Measurements from ENCODE around the gene NFIB. TPM values are rescaled to one million over a fixed set of nuclear protein-coding genes. Genes with fewer than 3 reads are reported as not detected.
A peak's percentile ranks its signal among the peaks of the same experiment; 100 is the strongest.

Gene NFIB
- total RNA-seq (ENCODE audit: unreplicated experiment), result 1.5 TPM
- long read RNA-seq, result 0 reads

DNA sequence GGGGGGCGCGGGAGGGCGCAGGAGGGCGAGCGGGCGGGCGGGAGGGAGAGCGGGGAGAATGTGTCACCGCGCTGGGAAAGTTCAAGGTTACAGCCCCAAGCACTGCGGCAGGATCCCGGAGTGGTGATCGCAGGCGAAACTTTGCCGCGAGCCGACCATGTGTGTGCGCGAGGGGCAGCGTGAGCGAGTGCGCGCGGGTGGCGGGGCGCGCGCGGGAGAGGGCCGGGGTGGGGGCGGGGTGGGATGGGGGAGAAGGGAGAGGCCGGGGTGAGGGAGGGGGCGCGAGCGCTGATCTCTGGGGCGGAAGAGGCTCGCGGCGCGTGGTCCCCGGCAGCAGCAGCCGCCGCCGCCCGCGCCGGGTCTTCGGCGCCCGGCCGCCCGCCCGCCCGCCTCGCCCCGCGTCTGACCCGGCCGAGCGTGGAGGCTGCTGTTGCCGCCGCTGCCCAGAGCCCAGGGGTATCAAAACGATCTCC is at the start of gene NFIB:
Gene NFIB (minus strand): TSS at position 191 of the 473 bp plus-strand sequence. CDS start 630 bp downstream, outside the sequence.
- peaks cover 15% of the 10 kb centered on the region for H3K9me3 Mint-ChIP-seq (ENCODE audit: unreplicated experiment)
- TF ChIP-seq, protein P1, sequence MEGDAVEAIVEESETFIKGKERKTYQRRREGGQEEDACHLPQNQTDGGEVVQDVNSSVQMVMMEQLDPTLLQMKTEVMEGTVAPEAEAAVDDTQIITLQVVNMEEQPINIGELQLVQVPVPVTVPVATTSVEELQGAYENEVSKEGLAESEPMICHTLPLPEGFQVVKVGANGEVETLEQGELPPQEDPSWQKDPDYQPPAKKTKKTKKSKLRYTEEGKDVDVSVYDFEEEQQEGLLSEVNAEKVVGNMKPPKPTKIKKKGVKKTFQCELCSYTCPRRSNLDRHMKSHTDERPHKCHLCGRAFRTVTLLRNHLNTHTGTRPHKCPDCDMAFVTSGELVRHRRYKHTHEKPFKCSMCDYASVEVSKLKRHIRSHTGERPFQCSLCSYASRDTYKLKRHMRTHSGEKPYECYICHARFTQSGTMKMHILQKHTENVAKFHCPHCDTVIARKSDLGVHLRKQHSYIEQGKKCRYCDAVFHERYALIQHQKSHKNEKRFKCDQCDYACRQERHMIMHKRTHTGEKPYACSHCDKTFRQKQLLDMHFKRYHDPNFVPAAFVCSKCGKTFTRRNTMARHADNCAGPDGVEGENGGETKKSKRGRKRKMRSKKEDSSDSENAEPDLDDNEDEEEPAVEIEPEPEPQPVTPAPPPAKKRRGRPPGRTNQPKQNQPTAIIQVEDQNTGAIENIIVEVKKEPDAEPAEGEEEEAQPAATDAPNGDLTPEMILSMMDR (IDR thresholded peaks at IDR 0.05; ENCODE audit: partially characterized antibody, unreplicated experiment), result no peak
- H3K27me3 Mint-ChIP-seq (ENCODE audit: unreplicated experiment), result peaks cover 23% of the 10 kb centered on the region
- H3K36me3 Mint-ChIP-seq (ENCODE audit: unreplicated experiment), result no peaks in the 10 kb centered on the region
- DNase-seq, result peak; percentile 57
- H3K27ac Mint-ChIP-seq (ENCODE audit: unreplicated experiment), result peak within 1 kb of the TSS; percentile 13
- H3K4me1 Mint-ChIP-seq (ENCODE audit: low read depth, unreplicated experiment), result peaks cover 2% of the 10 kb centered on the region
- peak within 1 kb of the TSS; percentile 94 for H3K4me3 Mint-ChIP-seq (ENCODE audit: unreplicated experiment)

DNA sequence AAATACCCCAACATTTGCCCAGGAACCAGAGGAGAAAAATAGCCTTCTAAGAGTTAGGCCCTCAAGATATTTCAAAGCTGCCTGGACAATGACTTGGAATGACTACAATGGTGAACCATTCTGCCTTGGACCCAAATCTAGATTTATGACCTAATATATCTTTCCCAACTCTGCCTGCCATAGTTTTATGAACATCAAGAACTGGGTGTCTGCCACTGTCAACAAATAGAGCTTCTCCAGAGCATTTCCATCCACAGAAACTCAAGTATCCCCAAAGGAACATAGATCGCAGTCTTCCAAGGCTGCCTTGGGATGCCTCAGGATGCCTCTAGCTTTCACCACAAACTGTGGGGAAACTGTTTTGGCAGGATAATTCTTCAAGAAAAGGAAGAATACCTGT is 48.2 kb upstream of the NFIB start:
- Mint-ChIP-seq H3K4me3 (ENCODE audit: unreplicated experiment) (no peak overlapping the region), H3K9me3 (ENCODE audit: unreplicated experiment) (no peaks in the 10 kb centered on the region), H3K27ac (ENCODE audit: unreplicated experiment) (no peak overlapping the region), H3K4me1 (ENCODE audit: low read depth, unreplicated experiment) (no peaks in the 10 kb centered on the region), H3K36me3 (ENCODE audit: unreplicated experiment) (peaks cover 3% of the 10 kb centered on the region), H3K27me3 (ENCODE audit: unreplicated experiment) (peaks cover 2% of the 10 kb centered on the region)
- TF ChIP-seq, protein P1 (IDR thresholded peaks at IDR 0.05; ENCODE audit: partially characterized antibody, unreplicated experiment), result no peak
- DNase-seq, result no peak

DNA sequence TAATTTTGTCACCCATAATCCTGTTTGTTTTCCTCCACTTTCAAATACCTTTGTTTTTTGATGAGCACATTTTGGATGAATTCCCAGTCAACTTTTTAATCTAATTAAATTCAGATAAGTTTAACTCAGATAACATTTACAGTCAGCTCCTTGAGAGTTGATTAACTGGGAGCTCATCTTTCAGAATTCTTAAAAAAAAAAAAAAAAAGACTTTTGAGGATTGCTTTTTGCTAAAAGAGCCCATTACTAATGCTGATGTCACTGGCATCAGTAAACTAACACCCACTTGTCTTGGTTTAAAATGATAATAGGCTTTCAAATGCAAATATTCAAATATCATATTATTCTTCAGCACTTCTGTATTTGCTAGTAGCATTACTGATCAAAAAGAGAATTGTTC is 47.1 kb upstream of the NFIB start:
- no peaks in the 10 kb centered on the region for H3K4me1 Mint-ChIP-seq (ENCODE audit: low read depth, unreplicated experiment)
- TF ChIP-seq, protein P1 (IDR thresholded peaks at IDR 0.05; ENCODE audit: partially characterized antibody, unreplicated experiment), result no peak
- peaks cover 2% of the 10 kb centered on the region for H3K27me3 Mint-ChIP-seq (ENCODE audit: unreplicated experiment)
- no peaks in the 10 kb centered on the region for H3K9me3 Mint-ChIP-seq (ENCODE audit: unreplicated experiment)
- no peak for DNase-seq
- no peak overlapping the region for H3K4me3 Mint-ChIP-seq (ENCODE audit: unreplicated experiment)
- no peaks in the 10 kb centered on the region for H3K36me3 Mint-ChIP-seq (ENCODE audit: unreplicated experiment)
- H3K27ac Mint-ChIP-seq (ENCODE audit: unreplicated experiment), result no peak overlapping the region

DNA sequence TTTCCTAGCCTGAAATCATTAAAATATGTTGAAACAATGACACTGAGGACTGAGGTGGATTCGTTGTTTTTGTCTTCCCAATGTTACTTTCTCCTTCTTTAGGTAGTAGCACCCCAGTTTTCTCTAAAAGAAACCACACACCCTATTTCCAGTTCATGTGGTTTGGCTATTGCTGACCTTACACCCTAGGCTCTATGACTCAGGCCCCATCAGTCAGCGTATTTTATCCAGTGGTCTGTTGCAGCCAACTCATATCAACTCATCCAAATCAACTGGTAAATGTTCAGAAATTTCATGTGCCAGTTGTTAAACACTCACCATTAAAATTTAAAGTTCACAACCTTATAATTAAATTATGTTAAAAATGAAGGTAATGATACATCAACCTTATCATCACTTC is 44.6 kb upstream of the NFIB start:
- TF ChIP-seq, protein P1 (IDR thresholded peaks at IDR 0.05; ENCODE audit: partially characterized antibody, unreplicated experiment), result no peak
- no peak for DNase-seq
- Mint-ChIP-seq H3K4me3 (ENCODE audit: unreplicated experiment) (no peak overlapping the region), H3K4me1 (ENCODE audit: low read depth, unreplicated experiment) (peaks cover 2% of the 10 kb centered on the region), H3K27me3 (ENCODE audit: unreplicated experiment) (peaks cover 4% of the 10 kb centered on the region), H3K36me3 (ENCODE audit: unreplicated experiment) (no peaks in the 10 kb centered on the region), H3K27ac (ENCODE audit: unreplicated experiment) (no peak overlapping the region), H3K9me3 (ENCODE audit: unreplicated experiment) (no peaks in the 10 kb centered on the region)

DNA sequence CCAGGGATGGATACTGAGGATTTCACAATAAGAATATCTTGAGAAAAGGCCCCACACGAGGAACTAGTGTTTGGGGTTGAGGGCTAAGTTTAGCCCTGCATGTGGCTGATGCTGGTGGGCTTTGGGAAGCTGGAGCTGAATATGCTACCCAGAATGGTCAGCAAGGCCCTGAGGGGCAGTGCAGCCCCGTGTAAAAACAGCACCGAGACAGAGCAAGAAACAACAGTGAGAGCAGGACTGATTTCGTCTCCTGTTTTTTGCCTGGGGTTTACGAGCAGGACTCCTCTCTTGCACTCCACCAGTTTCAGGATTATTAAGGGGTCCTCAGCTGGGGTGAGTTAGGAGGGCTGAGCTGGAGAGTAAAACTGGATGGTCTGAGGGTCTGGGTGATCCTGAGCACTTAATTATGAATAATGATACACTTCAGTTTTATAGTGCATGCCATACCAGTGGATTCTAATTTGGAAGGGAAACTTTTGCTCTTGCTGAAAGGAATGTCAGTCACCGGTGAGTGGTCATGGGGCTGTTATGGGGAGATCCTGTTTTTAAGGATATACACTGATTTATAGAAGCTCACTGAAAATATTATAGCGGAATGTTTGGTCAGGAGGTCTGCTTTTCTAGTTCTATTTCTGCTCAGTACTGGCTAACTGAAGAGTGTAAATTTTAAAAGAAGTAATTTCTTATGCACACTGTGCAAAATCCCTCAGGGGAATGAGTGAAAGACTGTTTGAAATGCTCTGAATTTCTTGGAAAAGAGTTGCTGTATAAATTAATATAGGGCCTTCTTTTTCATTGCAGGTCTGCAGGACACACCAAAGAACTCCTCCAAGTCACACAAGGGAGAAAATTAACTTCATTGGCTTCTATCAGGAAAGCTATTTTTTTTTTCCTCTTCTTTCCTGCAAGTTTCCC is 42.7 kb upstream of the NFIB start:
- H3K27me3 Mint-ChIP-seq (ENCODE audit: unreplicated experiment), result peaks cover 4% of the 10 kb centered on the region
- no peaks in the 10 kb centered on the region for H3K36me3 Mint-ChIP-seq (ENCODE audit: unreplicated experiment)
- no peaks in the 10 kb centered on the region for H3K9me3 Mint-ChIP-seq (ENCODE audit: unreplicated experiment)
- no peak for DNase-seq
- H3K4me1 Mint-ChIP-seq (ENCODE audit: low read depth, unreplicated experiment), result peaks cover 11% of the 10 kb centered on the region
- no peak overlapping the region for H3K27ac Mint-ChIP-seq (ENCODE audit: unreplicated experiment)
- TF ChIP-seq, protein P1 (IDR thresholded peaks at IDR 0.05; ENCODE audit: partially characterized antibody, unreplicated experiment), result no peak
- no peak overlapping the region for H3K4me3 Mint-ChIP-seq (ENCODE audit: unreplicated experiment)

Data from glutamatergic neuron (in vitro differentiated cells).